HepG2 (cell line): ENCODE measurements around the gene OVCA2. TPM values are rescaled to one million over a fixed set of nuclear protein-coding genes. Genes with fewer than 3 reads are reported as not detected.

ENCODE experiments used
- ATAC-seq: fragments of 200-7000 bp; cut with Tn5 transposase; 3 replicates; pipeline ENCODE4 v1.9.1; 2020; ENCODE audit warnings: mild to moderate bottlenecking, moderate library complexity
- BruUV-seq: library from RNA; stranded (reverse); fragments of 400-500 nt; replicated peaks from 2 replicates; lab custom pipeline; 2021; lab: Mats Ljungman, UMichigan
- CTCF ChIA-PET: fragments of 300-600 bp; formaldehyde crosslinking; extraction: SDS; loops from one replicate; lab custom pipeline; 2021; ENCODE audit warnings: low total read pairs, inconsistent platforms, low intra/inter-chr PET ratio; lab: Yijun Ruan, JAX
- POLR2A ChIA-PET: fragments of 350-600 bp; sonication (Branson Sonifier 250); formaldehyde crosslinking; loops from one replicate; lab custom pipeline; 2020; ENCODE audit warnings: antibody characterized with exemption, inconsistent platforms; lab: Yijun Ruan, JAX
- DNase-seq: peaks from one replicate; pipeline ENCODE4 v3.0.0-alpha.2; 2015; ENCODE audit warnings: low spot score
- FAIRE-seq: peaks from 3 replicates; lab custom pipeline; 2011; peaks lifted over from hg19 to GRCh38; lab: Jason Lieb, UNC
- H2AFZ ChIP-seq: one replicate; pipeline ENCODE4 v1.6.1; 2011; ENCODE audit warnings: low read length, inconsistent platforms
- H3K27ac ChIP-seq: fragments of 300-600 bp; 3 replicates; pipeline ENCODE4 v1.8.0; 2011; ENCODE audit warnings: mixed run types, mild to moderate bottlenecking, mixed read lengths, low read length, inconsistent platforms; ENCODE audit not compliant: insufficient read depth; ENCODE audit errors: extremely low read length
- H3K27me3 ChIP-seq, 2 experiments: fragments of 200-600 bp in 1 of 2; 2 replicates in 1 of 2; 3 replicates in 1 of 2; pipeline versions ENCODE4 v1.6.0 to v1.8.0; 2011; ENCODE audit warnings: low read length in 2 of 2, mild to moderate bottlenecking in 2 of 2, moderate library complexity in 2 of 2, inconsistent platforms in 1 of 2; ENCODE audit not compliant: insufficient read depth in 2 of 2, control insufficient read depth in 1 of 2
- H3K36me3 ChIP-seq, 2 experiments: fragments of 200-600 bp in 1 of 2; replicated peaks in 1 of 2; 2 replicates in 1 of 2; 3 replicates in 1 of 2; pipeline versions ENCODE4 v1.5.1 to v1.8.0; 2011; ENCODE audit warnings: low read length in 2 of 2, inconsistent platforms in 1 of 2; ENCODE audit not compliant: insufficient read depth in 2 of 2, control insufficient read depth in 1 of 2
- H3K4me1 ChIP-seq: 2 replicates; pipeline ENCODE4 v1.5.1; 2012; ENCODE audit warnings: low read length, inconsistent platforms; ENCODE audit not compliant: insufficient read depth
- H3K4me2 ChIP-seq: 2 replicates; pipeline ENCODE4 v1.6.0; 2011; ENCODE audit warnings: low read depth, low read length, inconsistent platforms
- H3K4me3 ChIP-seq, 3 experiments: fragments of 200-600 bp in 1 of 3; sonication (generic), shearing (Covaris generic) in 1 of 3; replicated peaks in 1 of 3; 2 replicates each; pipeline ENCODE4 v1.5.1; 2011 to 2016; ENCODE audit warnings: low read length in 3 of 3, inconsistent platforms in 2 of 3, low read depth in 2 of 3, mild to moderate bottlenecking in 2 of 3, control low read depth in 1 of 3, mixed read lengths in 1 of 3; ENCODE audit not compliant: insufficient read depth in 1 of 3
- H3K79me2 ChIP-seq: one replicate; pipeline ENCODE4 v1.6.1; 2011; ENCODE audit warnings: low read length, inconsistent platforms; ENCODE audit not compliant: insufficient read depth
- H3K9ac ChIP-seq: 2 replicates; pipeline ENCODE4 v1.6.0; 2011; ENCODE audit warnings: mild to moderate bottlenecking, low read depth, low read length, inconsistent platforms; ENCODE audit not compliant: insufficient read depth
- H3K9me3 ChIP-seq: 2 replicates; pipeline ENCODE4 v1.5.1; 2012; ENCODE audit warnings: mild to moderate bottlenecking, low read length
- H4K20me1 ChIP-seq: 2 replicates; pipeline ENCODE4 v1.6.0; 2011; ENCODE audit warnings: inconsistent platforms, mild to moderate bottlenecking, low read length, moderate library complexity; ENCODE audit not compliant: insufficient read depth
- JDP2 ChIP-seq: sonication (generic); formaldehyde crosslinking; IDR thresholded peaks from 2 replicates; pipeline ENCODE4 v1.8.1; 2022; ENCODE audit warnings: missing genetic modification reagents, borderline replicate concordance
- MED8 ChIP-seq: sonication (generic); formaldehyde crosslinking; IDR thresholded peaks from 2 replicates; pipeline ENCODE4 v1.8.1; 2023; ENCODE audit warnings: mild to moderate bottlenecking, missing genetic modification reagents; ENCODE audit not compliant: insufficient replicate concordance
- NFYB ChIP-seq: sonication (generic); formaldehyde crosslinking; IDR thresholded peaks from 2 replicates; pipeline ENCODE4 v1.4.0; 2020; ENCODE audit warnings: missing genetic modification reagents
- POLR2AphosphoS5 ChIP-seq: IDR thresholded peaks from 2 replicates; pipeline ENCODE4 v1.6.1; 2012; ENCODE audit warnings: low read depth, low read length
- REPIN1 ChIP-seq: sonication (generic); formaldehyde crosslinking; IDR thresholded peaks from 2 replicates; pipeline ENCODE4 v1.8.0; 2022; ENCODE audit warnings: missing genetic modification reagents, low read depth, mild to moderate bottlenecking, borderline replicate concordance
- RORA ChIP-seq: sonication (generic); formaldehyde crosslinking; IDR thresholded peaks from 2 replicates; pipeline ENCODE4 v1.5.0; 2020; ENCODE audit warnings: mild to moderate bottlenecking, missing genetic modification reagents, moderate library complexity
- XBP1 ChIP-seq: sonication (generic); formaldehyde crosslinking; IDR thresholded peaks from 2 replicates; pipeline ENCODE4 v1.5.0; 2020; ENCODE audit warnings: missing genetic modification reagents
- ZNF333 ChIP-seq: sonication (generic); formaldehyde crosslinking; IDR thresholded peaks from 2 replicates; pipeline ENCODE4 v1.4.0; 2020; ENCODE audit warnings: mild to moderate bottlenecking, missing genetic modification reagents, borderline replicate concordance
- ZNF570 ChIP-seq: sonication (generic); formaldehyde crosslinking; IDR thresholded peaks from 2 replicates; pipeline ENCODE4 v1.4.0; 2020; ENCODE audit warnings: mild to moderate bottlenecking, missing genetic modification reagents, borderline replicate concordance
- ZNF660 ChIP-seq: sonication (generic); formaldehyde crosslinking; IDR thresholded peaks from 2 replicates; pipeline ENCODE4 v1.5.1; 2020; ENCODE audit warnings: mild to moderate bottlenecking, low read depth, missing genetic modification reagents, borderline replicate concordance
- ZNF7 ChIP-seq: IDR thresholded peaks from 2 replicates; pipeline ENCODE4 v1.6.1; 2016; ENCODE audit warnings: missing biosample characterization, missing genetic modification reagents
- WGBS: methylation state at CpG from one replicate; pipeline ENCODE4 v1.1.6; 2017; ENCODE audit warnings: low lambda C conversion rate; 5-methylcytosine and 5-hydroxymethylcytosine counted together
- in situ Hi-C: cut with HindIII; loops from 2 replicates; pipeline ENCODE4 v1.10.0; 2017; ENCODE audit warnings: low pct_unique_long_range_greater_than_20kb; ENCODE audit not compliant: extremely low pct_ligation_motif_present
- intact Hi-C: fragments of 100-400 bp; cut with micrococcal nuclease; formaldehyde crosslinking; loops from one replicate; pipeline ENCODE4 v1.10.0; 2022; ENCODE audit not compliant: unreplicated experiment
- polyA plus RNA-seq, 8 experiments: library from polyadenylated mRNA; depleted of rRNA in 3 of 8; stranded (reverse) in 7 of 8; unstranded in 1 of 8; fragments of >200 nt; fragmentation: Illumina TruSeq in 4 of 8; extraction: Trizol in 4 of 8; gene quantifications; 2 replicates each; pipeline versions ENCODE4 v1.2.1 to v1.2.3, GENCODE V29; 2011 to 2016; ENCODE audit warnings: low read depth in 4 of 8, missing spikeins in 1 of 8, mixed read lengths in 1 of 8; ENCODE audit not compliant: insufficient read depth in 1 of 8
- total RNA-seq, 5 experiments: library from RNA; depleted of rRNA; stranded (reverse); fragments of >200 nt; fragmentation: Illumina TruSeq; extraction: Trizol; gene quantifications; 2 replicates each; pipeline ENCODE4 v1.2.3, GENCODE V29; 2016; ENCODE audit warnings: low read depth in 1 of 5
- TF ChIP-seq, protein P1 (sequence below): fragments of 450-650 bp; IDR thresholded peaks from 2 replicates; pipeline ENCODE4 v1.6.1; 2017; ENCODE audit warnings: mild to moderate bottlenecking
- TF ChIP-seq, protein P2 (sequence below): sonication (generic); formaldehyde crosslinking; conservative IDR thresholded peaks from 2 replicates; pipeline ENCODE4 v1.4.0; 2020; ENCODE audit warnings: missing genetic modification reagents
- TF ChIP-seq, protein P3 (sequence below): sonication (generic); formaldehyde crosslinking; IDR thresholded peaks from 2 replicates; pipeline ENCODE4 v1.4.0; 2020; ENCODE audit warnings: mild to moderate bottlenecking, missing genetic modification reagents

The OVCA2 gene
- total and polyA plus RNA-seq, 2 of the 13 experiments (the other 11 are each of a cell fraction or from before 2014, with no cell fraction given) = 23.7 to 28.2 TPM

DNA sequence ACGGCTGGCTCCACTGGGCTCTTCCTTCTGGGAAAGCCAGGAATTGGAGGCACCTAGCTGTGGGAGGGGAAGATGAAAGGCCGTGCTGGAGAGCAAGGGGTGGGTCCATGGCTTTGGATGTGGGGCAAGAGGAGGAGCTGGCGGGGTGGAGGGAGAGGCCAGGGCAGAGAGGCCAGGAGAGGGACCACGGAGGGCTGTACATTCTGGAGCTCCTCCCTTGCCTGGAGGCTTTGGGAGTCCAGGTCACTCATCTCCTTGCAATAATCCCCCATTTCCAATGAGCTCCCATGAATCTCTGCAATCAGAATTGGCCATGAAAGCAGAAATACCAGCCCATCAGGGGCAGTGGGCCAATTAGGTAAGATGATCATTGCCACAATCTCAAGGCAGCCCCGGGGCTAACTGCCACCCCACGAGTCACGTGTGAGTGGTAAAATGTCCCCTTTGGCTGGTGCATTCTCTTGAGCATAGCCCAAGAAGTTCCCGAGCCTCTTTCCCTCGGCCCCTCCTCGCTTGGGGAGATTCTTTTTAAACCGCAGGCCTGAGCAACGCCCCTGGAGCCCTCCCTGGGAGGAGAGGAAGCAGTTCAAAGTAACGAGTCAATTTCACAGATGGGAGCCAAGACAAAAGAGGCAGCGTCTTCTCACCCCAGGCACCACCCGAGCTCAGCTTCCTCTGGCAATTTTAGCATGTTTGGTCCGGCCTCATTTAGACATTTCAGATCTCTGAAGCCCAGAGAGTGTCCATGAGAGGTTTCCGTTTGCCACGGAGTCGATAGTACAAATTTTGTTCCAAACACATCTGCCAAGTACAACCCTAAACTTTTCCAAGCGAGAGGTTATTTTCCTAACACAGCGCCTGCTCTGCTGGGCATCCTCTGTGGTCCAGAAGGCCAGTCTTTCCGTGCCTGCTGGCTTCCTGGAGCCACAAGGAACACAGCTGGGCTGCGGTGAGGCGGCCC, 30.1 kb upstream of the OVCA2 start:
- no peak for FAIRE-seq
- TF ChIP-seq XBP1 (CRISPR knock-in tag) = no peak
- TF ChIP-seq ZNF660 (CRISPR knock-in tag) = no peak
- no peak for TF ChIP-seq POLR2AphosphoS5
- TF ChIP-seq RORA (CRISPR knock-in tag) = no peak
- TF ChIP-seq, protein P1, sequence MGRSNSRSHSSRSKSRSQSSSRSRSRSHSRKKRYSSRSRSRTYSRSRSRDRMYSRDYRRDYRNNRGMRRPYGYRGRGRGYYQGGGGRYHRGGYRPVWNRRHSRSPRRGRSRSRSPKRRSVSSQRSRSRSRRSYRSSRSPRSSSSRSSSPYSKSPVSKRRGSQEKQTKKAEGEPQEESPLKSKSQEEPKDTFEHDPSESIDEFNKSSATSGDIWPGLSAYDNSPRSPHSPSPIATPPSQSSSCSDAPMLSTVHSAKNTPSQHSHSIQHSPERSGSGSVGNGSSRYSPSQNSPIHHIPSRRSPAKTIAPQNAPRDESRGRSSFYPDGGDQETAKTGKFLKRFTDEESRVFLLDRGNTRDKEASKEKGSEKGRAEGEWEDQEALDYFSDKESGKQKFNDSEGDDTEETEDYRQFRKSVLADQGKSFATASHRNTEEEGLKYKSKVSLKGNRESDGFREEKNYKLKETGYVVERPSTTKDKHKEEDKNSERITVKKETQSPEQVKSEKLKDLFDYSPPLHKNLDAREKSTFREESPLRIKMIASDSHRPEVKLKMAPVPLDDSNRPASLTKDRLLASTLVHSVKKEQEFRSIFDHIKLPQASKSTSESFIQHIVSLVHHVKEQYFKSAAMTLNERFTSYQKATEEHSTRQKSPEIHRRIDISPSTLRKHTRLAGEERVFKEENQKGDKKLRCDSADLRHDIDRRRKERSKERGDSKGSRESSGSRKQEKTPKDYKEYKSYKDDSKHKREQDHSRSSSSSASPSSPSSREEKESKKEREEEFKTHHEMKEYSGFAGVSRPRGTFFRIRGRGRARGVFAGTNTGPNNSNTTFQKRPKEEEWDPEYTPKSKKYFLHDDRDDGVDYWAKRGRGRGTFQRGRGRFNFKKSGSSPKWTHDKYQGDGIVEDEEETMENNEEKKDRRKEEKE = no peak
- TF ChIP-seq MED8 (CRISPR knock-in tag) = no peak
- no peak for TF ChIP-seq ZNF7
- no peak for TF ChIP-seq REPIN1 (CRISPR knock-in tag)
- no peak for TF ChIP-seq ZNF333 (CRISPR knock-in tag)
- TF ChIP-seq, protein P2, sequence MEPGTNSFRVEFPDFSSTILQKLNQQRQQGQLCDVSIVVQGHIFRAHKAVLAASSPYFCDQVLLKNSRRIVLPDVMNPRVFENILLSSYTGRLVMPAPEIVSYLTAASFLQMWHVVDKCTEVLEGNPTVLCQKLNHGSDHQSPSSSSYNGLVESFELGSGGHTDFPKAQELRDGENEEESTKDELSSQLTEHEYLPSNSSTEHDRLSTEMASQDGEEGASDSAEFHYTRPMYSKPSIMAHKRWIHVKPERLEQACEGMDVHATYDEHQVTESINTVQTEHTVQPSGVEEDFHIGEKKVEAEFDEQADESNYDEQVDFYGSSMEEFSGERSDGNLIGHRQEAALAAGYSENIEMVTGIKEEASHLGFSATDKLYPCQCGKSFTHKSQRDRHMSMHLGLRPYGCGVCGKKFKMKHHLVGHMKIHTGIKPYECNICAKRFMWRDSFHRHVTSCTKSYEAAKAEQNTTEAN (CRISPR knock-in tag) = no peak
- TF ChIP-seq NFYB = no peak
- no peak for TF ChIP-seq JDP2
- TF ChIP-seq, protein P3, sequence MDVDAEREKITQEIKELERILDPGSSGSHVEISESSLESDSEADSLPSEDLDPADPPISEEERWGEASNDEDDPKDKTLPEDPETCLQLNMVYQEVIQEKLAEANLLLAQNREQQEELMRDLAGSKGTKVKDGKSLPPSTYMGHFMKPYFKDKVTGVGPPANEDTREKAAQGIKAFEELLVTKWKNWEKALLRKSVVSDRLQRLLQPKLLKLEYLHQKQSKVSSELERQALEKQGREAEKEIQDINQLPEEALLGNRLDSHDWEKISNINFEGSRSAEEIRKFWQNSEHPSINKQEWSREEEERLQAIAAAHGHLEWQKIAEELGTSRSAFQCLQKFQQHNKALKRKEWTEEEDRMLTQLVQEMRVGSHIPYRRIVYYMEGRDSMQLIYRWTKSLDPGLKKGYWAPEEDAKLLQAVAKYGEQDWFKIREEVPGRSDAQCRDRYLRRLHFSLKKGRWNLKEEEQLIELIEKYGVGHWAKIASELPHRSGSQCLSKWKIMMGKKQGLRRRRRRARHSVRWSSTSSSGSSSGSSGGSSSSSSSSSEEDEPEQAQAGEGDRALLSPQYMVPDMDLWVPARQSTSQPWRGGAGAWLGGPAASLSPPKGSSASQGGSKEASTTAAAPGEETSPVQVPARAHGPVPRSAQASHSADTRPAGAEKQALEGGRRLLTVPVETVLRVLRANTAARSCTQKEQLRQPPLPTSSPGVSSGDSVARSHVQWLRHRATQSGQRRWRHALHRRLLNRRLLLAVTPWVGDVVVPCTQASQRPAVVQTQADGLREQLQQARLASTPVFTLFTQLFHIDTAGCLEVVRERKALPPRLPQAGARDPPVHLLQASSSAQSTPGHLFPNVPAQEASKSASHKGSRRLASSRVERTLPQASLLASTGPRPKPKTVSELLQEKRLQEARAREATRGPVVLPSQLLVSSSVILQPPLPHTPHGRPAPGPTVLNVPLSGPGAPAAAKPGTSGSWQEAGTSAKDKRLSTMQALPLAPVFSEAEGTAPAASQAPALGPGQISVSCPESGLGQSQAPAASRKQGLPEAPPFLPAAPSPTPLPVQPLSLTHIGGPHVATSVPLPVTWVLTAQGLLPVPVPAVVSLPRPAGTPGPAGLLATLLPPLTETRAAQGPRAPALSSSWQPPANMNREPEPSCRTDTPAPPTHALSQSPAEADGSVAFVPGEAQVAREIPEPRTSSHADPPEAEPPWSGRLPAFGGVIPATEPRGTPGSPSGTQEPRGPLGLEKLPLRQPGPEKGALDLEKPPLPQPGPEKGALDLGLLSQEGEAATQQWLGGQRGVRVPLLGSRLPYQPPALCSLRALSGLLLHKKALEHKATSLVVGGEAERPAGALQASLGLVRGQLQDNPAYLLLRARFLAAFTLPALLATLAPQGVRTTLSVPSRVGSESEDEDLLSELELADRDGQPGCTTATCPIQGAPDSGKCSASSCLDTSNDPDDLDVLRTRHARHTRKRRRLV (CRISPR knock-in tag) = no peak
- TF ChIP-seq ZNF570 (CRISPR knock-in tag) = no peak

More for the DNA sequence above, 30.1 kb upstream of the OVCA2 start:
- Histone ChIP-seq H3K4me3 (no peak overlapping the region), H4K20me1 (no peaks in the 10 kb centered on the region), H3K9me3 (no peaks in the 10 kb centered on the region), H3K36me3 (no peaks in the 10 kb centered on the region), H2AFZ (no peak overlapping the region), H3K27ac (no peak overlapping the region), H3K9ac (no peak overlapping the region), H3K4me2 (no peak overlapping the region), H3K4me1 (no peaks in the 10 kb centered on the region), H3K27me3 (peaks cover 0 to under 1% of the 10 kb centered on the region in 2 experiments; a peak in 1 of 5 replicates), H3K79me2 (no peaks in the 10 kb centered on the region)
- no TSS peak for BruUV-seq
- DNase-seq (no peak), ATAC-seq (no peak; the same call in 2 of the 3 replicates)
- WGBS = 81% methylated on average over 23 of the region's 24 CpGs
- ChIA-PET POLR2A (interaction anchor here (1.1 kb wide), 1 partner anchor 14 kb away, joined by 6 read pairs; no protein-coding TSS in a partner anchor), CTCF (no interaction called here)
- intact Hi-C loops = no loop called here
- in situ Hi-C loops = no loop called here
